H1 (cell line): ENCODE results near the gene RNF157. TPM values are rescaled to one million over a fixed set of nuclear protein-coding genes. Genes with fewer than 3 reads are reported as not detected.

ENCODE experiments used
- CTCF ChIA-PET: fragments of 300-600 bp; sonication (Branson Sonifier 250); formaldehyde crosslinking; loops from one replicate; lab custom pipeline; 2021; ENCODE audit not compliant: partially characterized antibody; lab: Charles Lee
- POLR2A ChIA-PET: fragments of 300-600 bp; sonication (Branson Sonifier 250); formaldehyde crosslinking; loops from one replicate; lab custom pipeline; 2021; ENCODE audit warnings: inconsistent platforms; ENCODE audit not compliant: partially characterized antibody; lab: Charles Lee
- DNase-seq, 2 experiments: peaks; one replicate each; pipeline versions ENCODE4 v3.0.0 to v3.0.0-alpha.2; 2010 to 2022; ENCODE audit warnings: low spot score in 2 of 2, low read depth in 1 of 2, mixed read lengths in 1 of 2
- FAIRE-seq: peaks from 2 replicates; lab custom pipeline; 2011; peaks lifted over from hg19 to GRCh38; lab: Jason Lieb, UNC
- H2AFZ ChIP-seq: 2 replicates; pipeline ENCODE4 v1.8.1; 2012; ENCODE audit warnings: low read length, inconsistent platforms
- H2AK5ac ChIP-seq: 2 replicates; pipeline ENCODE4 v1.6.1; 2013; ENCODE audit warnings: low read depth, low read length
- H2BK120ac ChIP-seq: replicated peaks from 2 replicates; pipeline ENCODE3; 2013; ENCODE audit warnings: low read depth, low read length, inconsistent platforms
- H2BK12ac ChIP-seq: 2 replicates; pipeline ENCODE4 v1.6.1; 2013; ENCODE audit warnings: low read depth, low read length
- H2BK15ac ChIP-seq: 2 replicates; pipeline ENCODE4 v1.6.1; 2013; ENCODE audit warnings: low read length
- H2BK20ac ChIP-seq: 2 replicates; pipeline ENCODE4 v1.6.1; 2013; ENCODE audit warnings: low read length
- H2BK5ac ChIP-seq: 2 replicates; pipeline ENCODE4 v1.6.1; 2013; ENCODE audit warnings: low read depth, low read length
- H3K14ac ChIP-seq: 2 replicates; pipeline ENCODE4 v1.6.1; 2013; ENCODE audit warnings: inconsistent platforms; ENCODE audit not compliant: insufficient read length
- H3K18ac ChIP-seq: 2 replicates; pipeline ENCODE4 v1.6.1; 2013; ENCODE audit warnings: low read length; ENCODE audit errors: extremely low read depth
- H3K23ac ChIP-seq: 2 replicates; pipeline ENCODE4 v1.6.1; 2013; ENCODE audit warnings: inconsistent platforms; ENCODE audit not compliant: insufficient read length
- H3K23me2 ChIP-seq: 2 replicates; pipeline ENCODE4 v1.6.1; 2013; ENCODE audit warnings: low read depth, low read length
- H3K27ac ChIP-seq: 2 replicates; pipeline ENCODE4 v1.6.1; 2011; ENCODE audit warnings: low read depth, low read length, inconsistent platforms
- H3K27me3 ChIP-seq, 4 experiments: replicated peaks in 1 of 4; 1 replicate in 1 of 4; 2 replicates in 3 of 4; pipeline versions ENCODE4 v1.6.1 to v1.8.1; 2011 to 2013; ENCODE audit warnings: low read length in 3 of 4, mild to moderate bottlenecking in 3 of 4, inconsistent platforms in 2 of 4, mixed read lengths in 2 of 4, moderate library complexity in 1 of 4; ENCODE audit not compliant: control insufficient read depth in 3 of 4, insufficient read depth in 3 of 4; ENCODE audit errors: extremely low read depth in 1 of 4
- H3K36me3 ChIP-seq, 4 experiments: 2 replicates each; pipeline versions ENCODE4 v1.6.1 to v1.8.1; 2011 to 2013; ENCODE audit warnings: mild to moderate bottlenecking in 4 of 4, low read length in 3 of 4, moderate library complexity in 2 of 4, control low read depth in 1 of 4, inconsistent platforms in 1 of 4; ENCODE audit not compliant: insufficient read depth in 4 of 4, control insufficient read depth in 2 of 4
- H3K4ac ChIP-seq: replicated peaks from 2 replicates; pipeline ENCODE3; 2013; ENCODE audit warnings: low read length, low read depth, mixed read lengths, inconsistent platforms; ENCODE audit not compliant: insufficient read length
- H3K4me1 ChIP-seq, 4 experiments: replicated peaks in 1 of 4; 1 replicate in 1 of 4; 2 replicates in 3 of 4; pipeline versions ENCODE4 v1.6.1 to v1.8.1; 2011 to 2013; ENCODE audit warnings: low read length in 3 of 4, inconsistent platforms in 2 of 4, mixed read lengths in 1 of 4; ENCODE audit not compliant: insufficient read depth in 4 of 4, control insufficient read depth in 3 of 4
- H3K4me2 ChIP-seq, 2 experiments: 2 replicates each; pipeline versions ENCODE4 v1.6.1 to v1.8.1; 2011 to 2013; ENCODE audit warnings: low read depth in 2 of 2, low read length in 2 of 2, control low read depth in 1 of 2, inconsistent platforms in 1 of 2, mild to moderate bottlenecking in 1 of 2; ENCODE audit not compliant: insufficient read depth in 1 of 2
- H3K4me3 ChIP-seq, 4 experiments: fragments of 200-600, 300-600 bp in 1 of 4; sonication (generic), shearing (Covaris generic), sonication (Bioruptor Twin) in 1 of 4; 2 replicates each; pipeline versions ENCODE4 v1.5.1 to v1.8.1; 2011 to 2016; ENCODE audit warnings: low read length in 4 of 4, low read depth in 3 of 4, control low read depth in 2 of 4, inconsistent platforms in 2 of 4, mild to moderate bottlenecking in 2 of 4, mixed read lengths in 1 of 4, moderate library complexity in 1 of 4; ENCODE audit not compliant: insufficient read depth in 2 of 4; ENCODE audit errors: extremely low read depth in 1 of 4
- H3K56ac ChIP-seq: replicated peaks from 2 replicates; pipeline ENCODE3; 2013; ENCODE audit warnings: low read depth, mild to moderate bottlenecking, mixed read lengths, low read length, inconsistent platforms; ENCODE audit not compliant: insufficient read length
- H3K79me1 ChIP-seq: 2 replicates; pipeline ENCODE4 v1.6.1; 2013; ENCODE audit warnings: low read depth, low read length, control low read depth
- H3K79me2 ChIP-seq, 2 experiments: 2 replicates each; pipeline versions ENCODE4 v1.6.1 to v1.8.1; 2012 to 2013; ENCODE audit warnings: low read length in 2 of 2, mild to moderate bottlenecking in 2 of 2, inconsistent platforms in 1 of 2; ENCODE audit not compliant: insufficient read depth in 2 of 2, control insufficient read depth in 1 of 2
- H3K9ac ChIP-seq, 4 experiments: replicated peaks in 1 of 4; 1 replicate in 1 of 4; 2 replicates in 3 of 4; pipeline versions ENCODE4 v1.6.1 to v1.8.1; 2011 to 2013; ENCODE audit warnings: low read depth in 3 of 4, low read length in 3 of 4, control low read depth in 2 of 4, mild to moderate bottlenecking in 2 of 4, moderate library complexity in 2 of 4, inconsistent platforms in 1 of 4; ENCODE audit errors: extremely low read depth in 1 of 4
- H3K9me3 ChIP-seq, 2 experiments: 2 replicates each; pipeline versions ENCODE4 v1.6.1 to v1.8.1; 2012 to 2013; ENCODE audit warnings: mild to moderate bottlenecking in 2 of 2, moderate library complexity in 2 of 2, control low read depth in 1 of 2, inconsistent platforms in 1 of 2, low read depth in 1 of 2, low read length in 1 of 2, mixed read lengths in 1 of 2; ENCODE audit not compliant: insufficient read depth in 2 of 2
- H4K20me1 ChIP-seq, 2 experiments: replicated peaks in 1 of 2; 2 replicates each; pipeline versions ENCODE3 to v1.8.1; 2011 to 2013; ENCODE audit warnings: inconsistent platforms in 2 of 2, low read length in 2 of 2, mild to moderate bottlenecking in 1 of 2; ENCODE audit not compliant: insufficient read depth in 2 of 2, control insufficient read depth in 1 of 2
- H4K5ac ChIP-seq: 2 replicates; pipeline ENCODE4 v1.6.1; 2013; ENCODE audit warnings: low read length, low read depth, mixed read lengths, inconsistent platforms; ENCODE audit not compliant: insufficient read length
- H4K8ac ChIP-seq: 2 replicates; pipeline ENCODE4 v1.8.0; 2013; ENCODE audit warnings: mild to moderate bottlenecking, moderate library complexity, low read length, inconsistent platforms; ENCODE audit not compliant: insufficient read depth; ENCODE audit errors: extremely low read depth
- H4K91ac ChIP-seq: replicated peaks from 2 replicates; pipeline ENCODE3; 2013; ENCODE audit warnings: low read length, mixed read lengths, inconsistent platforms; ENCODE audit not compliant: insufficient read length
- BACH1 ChIP-seq: IDR thresholded peaks from 2 replicates; pipeline ENCODE4 v1.6.1; 2012; ENCODE audit warnings: low read length, improper control_type of control experiment
- BRCA1 ChIP-seq: IDR thresholded peaks from 2 replicates; pipeline ENCODE4 v1.6.1; 2012; ENCODE audit warnings: low read depth, low read length, improper control_type of control experiment
- CBX8 ChIP-seq: fragments of 300-800, 300-1000 bp; sonication (generic); IDR thresholded peaks from 2 replicates; pipeline ENCODE4 v1.7.1; 2016; ENCODE audit warnings: low read depth, low read length, borderline replicate concordance
- CREB1 ChIP-seq: IDR thresholded peaks from 2 replicates; pipeline ENCODE4 v1.6.1; 2012; ENCODE audit warnings: inconsistent platforms
- CTBP2 ChIP-seq: IDR thresholded peaks from 2 replicates; pipeline ENCODE4 v1.7.0; 2011; ENCODE audit warnings: borderline replicate concordance, mild to moderate bottlenecking, moderate library complexity, mixed read lengths, low read length; ENCODE audit not compliant: insufficient read depth, insufficient read length
- JUN ChIP-seq: IDR thresholded peaks from 2 replicates; pipeline ENCODE4 v1.6.1; 2011; ENCODE audit warnings: low read depth, mild to moderate bottlenecking, improper control_type of control experiment, low read length
- KDM4A ChIP-seq: IDR thresholded peaks from one replicate; pipeline ENCODE4 v1.7.1; 2012; ENCODE audit warnings: low read depth, mild to moderate bottlenecking, moderate library complexity, low read length, inconsistent platforms; ENCODE audit not compliant: severe bottlenecking
- KDM5A ChIP-seq: fragments of 200-600 bp; IDR thresholded peaks from 2 replicates; pipeline ENCODE4 v1.7.1; 2012; ENCODE audit warnings: mild to moderate bottlenecking, low read length, inconsistent platforms, mixed read lengths
- PHF8 ChIP-seq: fragments of 200-600 bp; sonication (generic); conservative IDR thresholded peaks from 2 replicates; pipeline ENCODE4 v1.7.1; 2012; ENCODE audit warnings: low read depth, mild to moderate bottlenecking, inconsistent platforms, low read length, moderate library complexity
- RBBP5 ChIP-seq: IDR thresholded peaks from 2 replicates; pipeline ENCODE4 v1.7.1; 2012; ENCODE audit warnings: low read depth, mild to moderate bottlenecking, inconsistent platforms, low read length, moderate library complexity, borderline replicate concordance
- WGBS, 2 experiments: shearing (Covaris generic) in 1 of 2; methylation state at CpG; one replicate each; pipeline versions ENCODE4 v1.1.6 to v1.1.7; 2013 to 2015; ENCODE audit warnings: low lambda C conversion rate in 2 of 2, mixed read lengths in 2 of 2, inconsistent platforms in 1 of 2, low coverage in 1 of 2, missing lambda C conversion rate in 1 of 2; ENCODE audit not compliant: insufficient replicate concordance in 2 of 2, insufficient coverage in 1 of 2, insufficient read length in 1 of 2; ENCODE audit errors: extremely low coverage in 1 of 2, missing lambda C conversion rate in 1 of 2; 5-methylcytosine and 5-hydroxymethylcytosine counted together
- polyA plus RNA-seq, 7 experiments: library from polyadenylated mRNA; depleted of rRNA in 3 of 7; stranded (reverse) in 5 of 7; unstranded in 2 of 7; fragments of >200 nt in 5 of 7; fragments of 200-250 nt in 2 of 7; gene quantifications; 1 replicate in 5 of 7; 2 replicates in 1 of 7; 4 replicates in 1 of 7; pipeline versions ENCODE4 v1.2.1 to v1.2.3, GENCODE V29; 2011 to 2013; ENCODE audit warnings: missing spikeins in 2 of 7, mixed read lengths in 2 of 7
- total RNA-seq: library from RNA; stranded (reverse); fragmentation: NEBNext Ultra II Directional; extraction: Animal tissue kit (Norgen Biotek cat#: 25700); gene quantifications from 2 replicates; pipeline ENCODE4 v1.2.1, GENCODE V29; 2021
- TF ChIP-seq, protein P1 (sequence below): IDR thresholded peaks from 2 replicates; pipeline ENCODE4 v1.6.1; 2012; ENCODE audit warnings: inconsistent platforms
- TF ChIP-seq, protein P2 (sequence below): IDR thresholded peaks from 2 replicates; pipeline ENCODE4 v1.6.1; 2012; ENCODE audit warnings: inconsistent platforms

RNF157 gene
- total and polyA plus RNA-seq, 2 of the 8 experiments (the other 6 are each of a cell fraction or from before 2014, with no cell fraction given): 13.4 to 16.7 TPM

DNA sequence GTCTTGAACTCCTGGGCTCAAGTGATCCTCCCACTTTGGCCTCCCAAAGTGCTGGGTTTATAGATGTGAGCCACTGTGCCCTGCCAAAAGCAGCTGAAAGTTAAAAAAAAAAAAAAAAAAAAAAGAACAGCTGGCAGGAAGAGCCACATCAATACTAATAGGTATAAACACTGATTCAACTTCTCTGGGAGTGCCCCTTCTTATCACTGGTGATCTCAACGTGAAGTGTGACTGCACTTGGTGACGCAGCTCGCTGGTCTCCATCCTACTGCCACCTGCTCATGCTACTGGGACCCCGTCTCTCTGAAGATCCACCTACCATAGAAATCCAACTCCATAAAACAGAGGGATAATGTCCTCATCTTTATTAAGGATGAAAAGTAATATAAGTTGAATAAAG lies 40.8 kb downstream of the RNF157 start:
- Histone ChIP-seq H3K4ac (no peak overlapping the region), H3K36me3 (no peaks in the 10 kb centered on the region), H3K79me1 (no peaks in the 10 kb centered on the region), H4K20me1 (no peaks in the 10 kb centered on the region), H3K14ac (no peak overlapping the region), H3K9me3 (no peaks in the 10 kb centered on the region), H4K8ac (no peak overlapping the region), H3K23me2 (no peaks in the 10 kb centered on the region; the same call in 1 of the 2 replicates), H4K5ac (no peak overlapping the region), H3K79me2 (no peaks in the 10 kb centered on the region), H3K56ac (no peak overlapping the region), H3K23ac (no peak overlapping the region), H3K18ac (no peak overlapping the region), H3K4me1 (peaks cover 0 to 3% (median 0%) of the 10 kb centered on the region in 4 experiments; a peak in 1 of 7 replicates), H2AK5ac (no peak overlapping the region), H3K9ac (no peak overlapping the region), H2BK5ac (no peak overlapping the region), H2BK120ac (no peak overlapping the region), H2BK20ac (no peak overlapping the region), H2AFZ (no peak overlapping the region), H3K27ac (no peak overlapping the region), H3K4me2 (no peak overlapping the region), H4K91ac (no peak overlapping the region), H2BK12ac (no peak overlapping the region), H3K4me3 (no peak overlapping the region), H2BK15ac (no peak overlapping the region), H3K27me3 (0 out of 7 replicates have a peak, but pooled peaks cover 0 to 2% (median 0%) of the 10 kb centered on the region in 4 experiments)
- no peak for FAIRE-seq
- DNase-seq: no peak
- WGBS, 2 experiments: 92% methylated on average over 4 of the region's 4 CpGs; no CpG with 5 or more reads in 1 of the 2 experiments
- ChIA-PET CTCF (interaction anchor here (0.7 to 1.3 kb wide), 7 partner anchors 10 to 508 kb away, joined by 3 to 5 read pairs (median 3); no protein-coding TSS in a partner anchor), POLR2A (no interaction called here)
- TF ChIP-seq RBBP5 (no peak), BACH1 (no peak), PHF8 (no peak), KDM5A (no peak), JUN (no peak), CBX8 (no peak), CTBP2 (no peak), KDM4A (no peak), BRCA1 (no peak), CREB1 (no peak)
- TF ChIP-seq, protein P1, sequence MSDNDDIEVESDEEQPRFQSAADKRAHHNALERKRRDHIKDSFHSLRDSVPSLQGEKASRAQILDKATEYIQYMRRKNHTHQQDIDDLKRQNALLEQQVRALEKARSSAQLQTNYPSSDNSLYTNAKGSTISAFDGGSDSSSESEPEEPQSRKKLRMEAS: no peak
- TF ChIP-seq, protein P2, sequence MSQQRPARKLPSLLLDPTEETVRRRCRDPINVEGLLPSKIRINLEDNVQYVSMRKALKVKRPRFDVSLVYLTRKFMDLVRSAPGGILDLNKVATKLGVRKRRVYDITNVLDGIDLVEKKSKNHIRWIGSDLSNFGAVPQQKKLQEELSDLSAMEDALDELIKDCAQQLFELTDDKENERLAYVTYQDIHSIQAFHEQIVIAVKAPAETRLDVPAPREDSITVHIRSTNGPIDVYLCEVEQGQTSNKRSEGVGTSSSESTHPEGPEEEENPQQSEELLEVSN: no peak
